Neuronal stem cell (in vitro differentiated cells): ENCODE data around the gene MEGF11.

ENCODE experiments used
- DNase-seq: peaks from one replicate; pipeline ENCODE4 v3.0.0-alpha.2; 2013; ENCODE audit warnings: low spot score
- H2AFZ ChIP-seq: one replicate; pipeline ENCODE4 v1.6.1; 2013; ENCODE audit warnings: mild to moderate bottlenecking, low read length, inconsistent platforms
- H2AK5ac ChIP-seq: 2 replicates; pipeline ENCODE4 v1.6.1; 2013; ENCODE audit warnings: low read depth, mild to moderate bottlenecking, inconsistent platforms, low read length, moderate library complexity, mixed read lengths
- H2BK120ac ChIP-seq: 2 replicates; pipeline ENCODE4 v1.6.1; 2013; ENCODE audit warnings: low read depth, mild to moderate bottlenecking, inconsistent platforms, low read length, moderate library complexity, mixed read lengths
- H2BK12ac ChIP-seq: one replicate; pipeline ENCODE4 v1.6.1; 2013; ENCODE audit warnings: low read length, inconsistent platforms
- H2BK15ac ChIP-seq: 2 replicates; pipeline ENCODE4 v1.6.1; 2013; ENCODE audit warnings: mild to moderate bottlenecking, low read length, inconsistent platforms, mixed read lengths
- H2BK5ac ChIP-seq: one replicate; pipeline ENCODE4 v1.6.1; 2013; ENCODE audit warnings: inconsistent platforms, mild to moderate bottlenecking, low read length, moderate library complexity
- H3K14ac ChIP-seq: one replicate; pipeline ENCODE4 v1.6.1; 2013; ENCODE audit warnings: low read length, inconsistent platforms
- H3K18ac ChIP-seq: 2 replicates; pipeline ENCODE4 v1.6.1; 2013; ENCODE audit warnings: low read length, inconsistent platforms
- H3K23ac ChIP-seq: 2 replicates; pipeline ENCODE4 v1.6.1; 2013; ENCODE audit warnings: low read depth, mild to moderate bottlenecking, mixed read lengths, low read length, inconsistent platforms; ENCODE audit not compliant: poor library complexity
- H3K27ac ChIP-seq: replicated peaks from 3 replicates; pipeline ENCODE4 v1.5.1; 2013; ENCODE audit warnings: low read length, inconsistent platforms
- H3K27me3 ChIP-seq, 3 experiments: 2 replicates each; pipeline ENCODE4 v1.6.1; 2013; ENCODE audit warnings: low read length in 3 of 3, mild to moderate bottlenecking in 2 of 3, inconsistent platforms in 1 of 3, low read depth in 1 of 3, mixed read lengths in 1 of 3, moderate library complexity in 1 of 3; ENCODE audit not compliant: control insufficient read depth in 3 of 3, insufficient read depth in 3 of 3
- H3K36me3 ChIP-seq, 2 donors: replicated peaks in 1 of 2; 2 replicates each; pipeline ENCODE4 v1.6.1; 2013; ENCODE audit warnings: low read length in 2 of 2; ENCODE audit not compliant: control insufficient read depth in 2 of 2, insufficient read depth in 2 of 2
- H3K4ac ChIP-seq: 2 replicates; pipeline ENCODE4 v1.6.1; 2013; ENCODE audit warnings: inconsistent platforms, mild to moderate bottlenecking, low read length, moderate library complexity
- H3K4me1 ChIP-seq, 2 donors: 1 replicate in 1 of 2; 2 replicates in 1 of 2; pipeline ENCODE4 v1.6.1; 2013; ENCODE audit warnings: low read length in 2 of 2, low read depth in 1 of 2; ENCODE audit not compliant: control insufficient read depth in 2 of 2, insufficient read depth in 1 of 2
- H3K4me2 ChIP-seq: one replicate; pipeline ENCODE4 v1.6.1; 2013; ENCODE audit warnings: mild to moderate bottlenecking, low read length, inconsistent platforms; ENCODE audit not compliant: insufficient read depth, poor library complexity, severe bottlenecking
- H3K4me3 ChIP-seq, 2 donors: 2 replicates each; pipeline ENCODE4 v1.5.1; 2013; ENCODE audit warnings: low read length in 2 of 2, mild to moderate bottlenecking in 2 of 2, inconsistent platforms in 1 of 2, moderate library complexity in 1 of 2
- H3K79me1 ChIP-seq: one replicate; pipeline ENCODE4 v1.6.1; 2013; ENCODE audit warnings: low read depth, mild to moderate bottlenecking, inconsistent platforms, low read length, moderate library complexity
- H3K9ac ChIP-seq: one replicate; pipeline ENCODE4 v1.6.1; 2013; ENCODE audit warnings: mild to moderate bottlenecking, low read depth, low read length, inconsistent platforms; ENCODE audit not compliant: poor library complexity
- H3K9me3 ChIP-seq, 2 donors: replicated peaks in 1 of 2; 2 replicates each; pipeline versions ENCODE3 to v1.6.1; 2013; ENCODE audit warnings: low read length in 2 of 2, mild to moderate bottlenecking in 2 of 2, inconsistent platforms in 1 of 2, low read depth in 1 of 2, mixed read lengths in 1 of 2, moderate library complexity in 1 of 2; ENCODE audit not compliant: control insufficient read depth in 2 of 2, insufficient read depth in 1 of 2
- H4K8ac ChIP-seq: one replicate; pipeline ENCODE4 v1.6.1; 2013; ENCODE audit warnings: low read depth, mild to moderate bottlenecking, inconsistent platforms, low read length, moderate library complexity
- H4K91ac ChIP-seq: one replicate; pipeline ENCODE4 v1.6.1; 2013; ENCODE audit warnings: low read length, low read depth, mild to moderate bottlenecking, inconsistent platforms; ENCODE audit not compliant: poor library complexity
- WGBS, 2 donors: extraction: QIAGEN DNeasy Blood & Tissue Kit; methylation state at CpG; one replicate each; pipeline ENCODE4 v1.1.7; 2013; ENCODE audit warnings: missing lambda C conversion rate in 2 of 2, mixed read lengths in 1 of 2; ENCODE audit not compliant: insufficient read length in 2 of 2, insufficient replicate concordance in 1 of 2; ENCODE audit errors: extremely low coverage in 2 of 2; 5-methylcytosine and 5-hydroxymethylcytosine counted together

MEGF11 gene

GRCh38 chr15:65870889-65871533 is 382.5 kb downstream of the MEGF11 start:
- H3K9ac ChIP-seq: no peak overlapping the region
- H2BK15ac ChIP-seq: no peak overlapping the region
- no peak for DNase-seq

GRCh38 chr15:65869954-65870871 is 383.3 kb downstream of the MEGF11 start:
- peak overlapping the region; percentile 99 for H2BK5ac ChIP-seq
- no peak overlapping the region for H4K8ac ChIP-seq
- H3K79me1 ChIP-seq: peaks cover 8% of the 10 kb centered on the region
- peak overlapping the region; percentile 98 for H3K23ac ChIP-seq
- peak overlapping the region; percentile 60 for H3K4me2 ChIP-seq
- peaks cover 0 to 16% of the 10 kb centered on the region in 2 donors for H3K36me3 ChIP-seq
- H2BK15ac ChIP-seq: peak overlapping the region; percentile 21
- peak overlapping the region; percentile 88 for H3K27ac ChIP-seq
- peak overlapping the region; percentile 46 for H2BK12ac ChIP-seq
- H3K4me3 ChIP-seq: peak overlapping the region; percentile 66 to 97
- H2BK120ac ChIP-seq: no peak overlapping the region
- H3K4me1 ChIP-seq: peaks cover 0 to 3% of the 10 kb centered on the region in 2 donors
- DNase-seq: peak; percentile 14
- WGBS, 2 donors: no CpG with 5 or more reads among the region's 43 CpGs
- H3K14ac ChIP-seq: peak overlapping the region; percentile 89
- no peak overlapping the region for H3K4ac ChIP-seq
- H2AFZ ChIP-seq: peak overlapping the region; percentile 94
- H3K9me3 ChIP-seq: no peaks in the 10 kb centered on the region
- H2AK5ac ChIP-seq: peak overlapping the region; percentile 83
- no peak overlapping the region for H4K91ac ChIP-seq
- peak overlapping the region; percentile 99 for H3K9ac ChIP-seq
- H3K27me3 ChIP-seq: no peaks in the 10 kb centered on the region
- H3K18ac ChIP-seq: peak overlapping the region; percentile 99

More at GRCh38 chr15:65870889-65871533, 382.5 kb downstream of the MEGF11 start:
- peak overlapping the region; percentile 2 to 66 for H3K4me3 ChIP-seq
- no peak overlapping the region for H3K14ac ChIP-seq
- H3K36me3 ChIP-seq: peaks cover 0 to 24% of the 10 kb centered on the region in 2 donors
- peaks cover 0 to 3% of the 10 kb centered on the region in 2 donors for H3K4me1 ChIP-seq
- no peak overlapping the region for H4K91ac ChIP-seq
- no peak overlapping the region for H3K18ac ChIP-seq
- H2BK120ac ChIP-seq: no peak overlapping the region
- no peaks in the 10 kb centered on the region for H3K9me3 ChIP-seq
- no peak overlapping the region for H2BK12ac ChIP-seq
- H3K4ac ChIP-seq: no peak overlapping the region
- no peaks in the 10 kb centered on the region for H3K27me3 ChIP-seq
- H4K8ac ChIP-seq: no peak overlapping the region
- H2BK5ac ChIP-seq: no peak overlapping the region
- H2AK5ac ChIP-seq: no peak overlapping the region
- H3K23ac ChIP-seq: no peak overlapping the region
- no CpG with 5 or more reads among the region's 2 CpGs for WGBS, 2 donors
- H3K79me1 ChIP-seq: peaks cover 8% of the 10 kb centered on the region
- no peak overlapping the region for H3K27ac ChIP-seq
- peak overlapping the region; percentile 30 for H3K4me2 ChIP-seq
- H2AFZ ChIP-seq: peak overlapping the region; percentile 94

DNA sequence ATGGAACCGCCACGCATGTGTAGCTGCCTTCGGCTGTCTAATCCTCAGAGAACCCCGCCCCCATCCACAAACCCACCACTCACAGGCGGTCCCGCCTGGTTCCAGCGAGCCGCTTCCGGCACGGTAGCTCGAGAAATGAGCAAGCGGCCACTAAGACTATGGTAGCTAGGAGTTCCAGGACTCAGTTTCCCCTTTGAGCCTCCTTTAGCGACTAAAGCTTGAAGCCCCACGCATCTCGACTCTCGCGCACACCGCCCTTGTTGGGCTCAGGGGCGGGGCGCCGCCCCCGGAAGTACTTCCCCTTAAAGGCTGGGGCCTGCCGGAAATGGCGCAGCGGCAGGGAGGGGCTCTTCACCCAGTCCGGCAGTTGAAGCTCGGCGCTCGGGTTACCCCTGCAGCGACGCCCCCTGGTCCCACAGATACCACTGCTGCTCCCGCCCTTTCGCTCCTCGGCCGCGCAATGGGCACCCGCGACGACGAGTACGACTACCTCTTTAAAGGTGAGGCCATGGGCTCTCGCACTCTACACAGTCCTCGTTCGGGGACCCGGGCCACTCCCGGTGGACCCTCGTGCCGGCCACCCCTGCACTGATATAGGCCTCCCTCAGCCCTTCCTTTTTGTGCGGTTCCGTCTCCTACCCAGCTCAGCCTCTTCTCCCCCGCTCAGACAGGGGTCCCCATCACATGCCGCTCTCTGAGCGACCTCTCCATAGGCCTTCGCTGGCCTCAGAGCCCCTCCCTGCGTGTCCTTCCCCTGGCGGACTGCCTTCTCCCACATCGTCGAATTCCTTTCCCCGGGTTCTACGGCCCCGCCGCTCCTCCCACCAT is 384.2 kb downstream of the MEGF11 start, which contains the start of gene RAB11A:
Gene RAB11A (plus strand): TSS at position 366 of the 828 bp plus-strand sequence. CDS start 95 bp downstream, at position 461.
- H3K27ac ChIP-seq: peak within 1 kb of the TSS; percentile 88
- H2BK5ac ChIP-seq: peak within 1 kb of the TSS; percentile 99
- H3K4ac ChIP-seq: peak within 1 kb of the TSS; percentile 76
- H3K9ac ChIP-seq: peak within 1 kb of the TSS; percentile 99
- peak within 1 kb of the TSS; percentile 83 for H2AK5ac ChIP-seq
- no peak within 1 kb of the TSS for H4K91ac ChIP-seq
- peak within 1 kb of the TSS; percentile 89 for H3K14ac ChIP-seq
- H3K79me1 ChIP-seq: peaks cover 8% of the 10 kb centered on the region
- H2BK12ac ChIP-seq: peak within 1 kb of the TSS; percentile 46
- H2BK15ac ChIP-seq: peak within 1 kb of the TSS; percentile 21
- no peaks in the 10 kb centered on the region for H3K9me3 ChIP-seq
- no CpG with 5 or more reads among the region's 62 CpGs for WGBS, 2 donors
- H3K36me3 ChIP-seq: peaks cover 0 to 8% of the 10 kb centered on the region in 2 donors
- peak within 1 kb of the TSS; percentile 98 for H3K23ac ChIP-seq
- peak within 1 kb of the TSS; percentile 94 for H2AFZ ChIP-seq
- DNase-seq: peak; percentile 96
- H2BK120ac ChIP-seq: no peak within 1 kb of the TSS
- H3K18ac ChIP-seq: peak within 1 kb of the TSS; percentile 100
- H3K4me3 ChIP-seq: peak within 1 kb of the TSS; percentile 66 to 97
- H3K4me2 ChIP-seq: peak within 1 kb of the TSS; percentile 60
- H3K4me1 ChIP-seq: peaks cover 0 to 3% of the 10 kb centered on the region in 2 donors
- H3K27me3 ChIP-seq: no peaks in the 10 kb centered on the region
- H4K8ac ChIP-seq: peak within 1 kb of the TSS; percentile 92
